ENCODE measurements around the gene FSIP1. TPM values are rescaled to one million over a fixed set of nuclear protein-coding genes. Genes with fewer than 3 reads are reported as not detected.

The FSIP1 gene
- total RNA-seq, 3 donors from 2014 or later: 4.1 to 12.1 (median 5.1) TPM

- intact Hi-C loops (cut with DNase I, micrococcal nuclease): loop anchor here (5.0 to 10.0 kb wide), 3 partner anchors 69 to 91 kb away; no protein-coding TSS in a partner anchor
- ATAC-seq: no peak
- DNase-seq: no peak
- no peak for TF ChIP-seq CTCF (IDR thresholded peaks at IDR 0.05)
- Histone ChIP-seq H3K36me3 (ENCODE audit: low read depth) (no peaks in the 10 kb centered on the region), H3K4me3 (no peak overlapping the region), H3K4me1 (ENCODE audit: low read depth) (no peaks in the 10 kb centered on the region), H3K9me3 (no peaks in the 10 kb centered on the region)
Observed at GRCh38 chr15:39685367-39685766, 97.3 kb downstream of the FSIP1 start.

- no peak for TF ChIP-seq CTCF (IDR thresholded peaks at IDR 0.05)
- no peak for DNase-seq
- H3K4me3 ChIP-seq: no peak overlapping the region
- no peaks in the 10 kb centered on the region for H3K9me3 ChIP-seq
- H3K36me3 ChIP-seq (ENCODE audit: low read depth): no peaks in the 10 kb centered on the region
- no peak for ATAC-seq
- H3K4me1 ChIP-seq (ENCODE audit: low read depth): no peaks in the 10 kb centered on the region
- intact Hi-C loops (cut with DNase I, micrococcal nuclease): loop anchor here (10.0 kb wide), 2 partner anchors 71 to 89 kb away; no protein-coding TSS in a partner anchor
Observed at GRCh38 chr15:39684233-39684632, 98.4 kb downstream of the FSIP1 start.

GRCh38 chr15:39682366-39682765 is 100.3 kb downstream of the FSIP1 start:
- H3K4me3 ChIP-seq: no peak overlapping the region
- intact Hi-C loops (cut with DNase I, micrococcal nuclease): loop anchor here (10.0 kb wide), 2 partner anchors 72 to 88 kb away; no protein-coding TSS in a partner anchor
- no peaks in the 10 kb centered on the region for H3K4me1 ChIP-seq (ENCODE audit: low read depth)
- no peak for DNase-seq
- H3K36me3 ChIP-seq (ENCODE audit: low read depth): no peaks in the 10 kb centered on the region
- no peaks in the 10 kb centered on the region for H3K9me3 ChIP-seq
- TF ChIP-seq CTCF (IDR thresholded peaks at IDR 0.05): no peak
- ATAC-seq: no peak

DNA sequence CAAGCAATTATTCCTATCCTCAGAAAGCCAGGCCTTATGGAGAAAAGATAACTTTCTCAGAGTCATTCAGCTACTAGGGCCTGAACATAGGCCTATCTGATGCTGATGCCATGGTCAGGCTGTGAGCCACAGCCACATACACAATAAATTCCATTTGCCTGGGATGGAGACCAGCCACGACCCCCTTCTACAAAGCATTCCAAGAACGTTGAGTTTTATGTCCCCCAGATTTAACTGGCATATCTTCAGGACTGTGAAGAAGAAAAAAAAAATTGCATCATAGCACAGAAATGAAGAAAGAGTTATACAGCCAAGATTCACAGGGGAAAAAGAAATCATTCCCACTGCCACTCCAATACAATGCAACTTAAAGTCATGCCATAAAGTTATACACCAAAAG is 101.8 kb downstream of the FSIP1 start:
- H3K36me3 ChIP-seq (ENCODE audit: low read depth): no peaks in the 10 kb centered on the region
- H3K4me3 ChIP-seq: no peak overlapping the region
- no peaks in the 10 kb centered on the region for H3K9me3 ChIP-seq
- H3K4me1 ChIP-seq (ENCODE audit: low read depth): no peaks in the 10 kb centered on the region
- TF ChIP-seq CTCF (IDR thresholded peaks at IDR 0.05): no peak
- intact Hi-C loops (cut with DNase I, micrococcal nuclease): loop anchor here (10.0 kb wide), 2 partner anchors 74 to 86 kb away; no protein-coding TSS in a partner anchor
- ATAC-seq: no peak
- no peak for DNase-seq

DNA sequence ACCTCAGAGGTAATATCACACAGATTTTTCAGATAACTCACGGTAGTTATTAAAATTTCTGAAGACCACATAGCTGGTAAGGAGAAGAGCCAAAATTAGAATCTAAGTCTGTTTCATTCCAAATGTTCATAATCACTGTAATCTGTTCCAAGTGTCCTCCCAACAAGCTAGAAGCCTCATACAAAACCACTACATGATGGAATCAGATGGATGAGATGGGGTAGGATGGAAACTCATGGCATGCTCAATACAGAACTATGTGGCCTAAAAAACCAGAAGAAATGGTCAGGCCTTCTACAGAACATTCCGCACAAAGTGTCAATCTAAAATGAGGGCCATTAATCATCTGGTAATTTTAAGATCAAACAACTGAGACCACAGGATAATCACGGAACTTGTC is 110.0 kb downstream of the FSIP1 start:
- TF ChIP-seq CTCF (IDR thresholded peaks at IDR 0.05): no peak
- Histone ChIP-seq H3K9me3 (no peaks in the 10 kb centered on the region), H3K4me3 (no peak overlapping the region), H3K4me1 (ENCODE audit: low read depth) (no peaks in the 10 kb centered on the region), H3K36me3 (ENCODE audit: low read depth) (no peaks in the 10 kb centered on the region)
- intact Hi-C loops (cut with DNase I, micrococcal nuclease): no loop called here
- ATAC-seq: no peak
- DNase-seq: no peak

GRCh38 chr15:39672184-39672583 is 110.5 kb downstream of the FSIP1 start:
- intact Hi-C loops (cut with DNase I, micrococcal nuclease): no loop called here
- Histone ChIP-seq H3K4me1 (ENCODE audit: low read depth) (no peaks in the 10 kb centered on the region), H3K4me3 (no peak overlapping the region), H3K36me3 (ENCODE audit: low read depth) (no peaks in the 10 kb centered on the region), H3K9me3 (no peaks in the 10 kb centered on the region)
- ATAC-seq (no peak), DNase-seq (no peak)
- no peak for TF ChIP-seq CTCF (IDR thresholded peaks at IDR 0.05)

Measured in mucosa of descending colon (tissue), 3 donors.